Hepatocyte (in vitro differentiated cells): ENCODE data around the gene MPST. TPM values are rescaled to one million over a fixed set of nuclear protein-coding genes. Genes with fewer than 3 reads are reported as not detected.
"Not testable (repeated sequence)": the region's sequence is repeated elsewhere in the genome, so short reads cannot be mapped to it uniquely, and the experiment has no call there.

Experiments used
- DNase-seq: peaks from one replicate; pipeline ENCODE4 v3.0.0-alpha.2; 2016; ENCODE audit warnings: low spot score
- H2AFZ ChIP-seq: fragments of 200-600 bp; sonication (generic); 2 replicates; pipeline ENCODE4 v1.6.0; 2016; ENCODE audit warnings: antibody characterized with exemption, mild to moderate bottlenecking
- H3K27ac ChIP-seq: fragments of 200-600 bp; sonication (generic); 2 replicates; pipeline ENCODE4 v1.5.1; 2016; ENCODE audit warnings: mild to moderate bottlenecking
- H3K27me3 ChIP-seq: fragments of 200-600 bp; sonication (generic); 2 replicates; pipeline ENCODE4 v1.6.1; 2016
- H3K36me3 ChIP-seq: fragments of 200-600 bp; sonication (generic); replicated peaks from 2 replicates; pipeline ENCODE4 v1.5.1; 2016; ENCODE audit warnings: low read depth; ENCODE audit not compliant: insufficient read depth
- H3K4me1 ChIP-seq: fragments of 200-600 bp; sonication (generic); 2 replicates; pipeline ENCODE4 v1.5.1; 2016; ENCODE audit warnings: mild to moderate bottlenecking, moderate library complexity; ENCODE audit not compliant: insufficient read depth
- H3K4me2 ChIP-seq: fragments of 200-600 bp; sonication (generic); 2 replicates; pipeline ENCODE4 v1.6.0; 2016
- H3K4me3 ChIP-seq: fragments of 200-600 bp; sonication (generic); 2 replicates; pipeline ENCODE4 v1.5.1; 2016; ENCODE audit warnings: mild to moderate bottlenecking
- H3K79me2 ChIP-seq: fragments of 200-600 bp; sonication (generic); 2 replicates; pipeline ENCODE4 v1.6.0; 2017; ENCODE audit warnings: mild to moderate bottlenecking
- H3K9me2 ChIP-seq: fragments of 200-600 bp; sonication (generic); replicated peaks from 2 replicates; pipeline ENCODE4 v1.6.0; 2017; ENCODE audit warnings: mild to moderate bottlenecking; ENCODE audit not compliant: insufficient read depth
- H3K9me3 ChIP-seq: fragments of 200-600 bp; sonication (generic); 2 replicates; pipeline ENCODE4 v1.5.1; 2016; ENCODE audit warnings: low read depth, mild to moderate bottlenecking
- H4K20me1 ChIP-seq: fragments of 200-600 bp; sonication (generic); 2 replicates; pipeline ENCODE4 v1.6.0; 2016; ENCODE audit warnings: mild to moderate bottlenecking; ENCODE audit not compliant: insufficient read depth, poor library complexity, severe bottlenecking
- CTCF ChIP-seq: fragments of 200-600 bp; sonication (generic); IDR thresholded peaks from 2 replicates; pipeline ENCODE4 v1.5.1; 2016; ENCODE audit warnings: antibody characterized with exemption, mild to moderate bottlenecking; ENCODE audit not compliant: poor library complexity
- EZH2 ChIP-seq: fragments of 200-600 bp; sonication (generic); IDR thresholded peaks from 2 replicates; pipeline ENCODE4 v1.6.1; 2016; ENCODE audit warnings: antibody characterized with exemption, mild to moderate bottlenecking, borderline replicate concordance
- EZH2phosphoT487 ChIP-seq: fragments of 200-600 bp; sonication (generic); IDR thresholded peaks from one replicate; pipeline ENCODE4 v1.6.1; 2018; ENCODE audit warnings: antibody characterized with exemption, mild to moderate bottlenecking, low read depth, moderate library complexity; ENCODE audit not compliant: unreplicated experiment, severe bottlenecking
- WGBS: methylation state at CpG from one replicate; pipeline ENCODE4 v1.1.6; 2016; ENCODE audit warnings: low lambda C conversion rate; ENCODE audit errors: missing lambda C conversion rate; 5-methylcytosine and 5-hydroxymethylcytosine counted together
- polyA plus RNA-seq: library from polyadenylated mRNA; unstranded; fragments of >200 nt; fragmentation: Nextera tagmentation; extraction: Ambion mirVana; gene quantifications from 2 replicates; pipeline ENCODE4 v1.2.1, GENCODE V29; 2016
- total RNA-seq: library from RNA; depleted of rRNA; stranded (reverse); fragments of >200 nt; gene quantifications from 2 replicates; pipeline ENCODE4 v1.2.3, GENCODE V29; 2014

The MPST gene
- total and polyA plus RNA-seq, 2 experiments from 2014 or later = 136 to 193 TPM

GRCh38 chr22:37069319-37069718 is 49.8 kb downstream of the MPST start:
- Histone ChIP-seq H3K4me1 (peaks cover 6% of the 10 kb centered on the region), H3K79me2 (no peaks in the 10 kb centered on the region), H2AFZ (no peak overlapping the region), H3K36me3 (no peaks in the 10 kb centered on the region), H3K27ac (no peak overlapping the region), H4K20me1 (no peaks in the 10 kb centered on the region), H3K9me3 (no peaks in the 10 kb centered on the region), H3K4me3 (no peak overlapping the region), H3K9me2 (no peaks in the 10 kb centered on the region), H3K27me3 (peaks cover 26% of the 10 kb centered on the region), H3K4me2 (peak overlapping the region; percentile 62)
- 75% methylated on average over 7 of the region's 11 CpGs for WGBS
- no peak for DNase-seq
- TF ChIP-seq EZH2 (no peak), EZH2phosphoT487 (no peak), CTCF (no peak)

GRCh38 chr22:37069719-37070118 is 50.2 kb downstream of the MPST start:
- Histone ChIP-seq H2AFZ (no peak overlapping the region), H3K9me2 (no peaks in the 10 kb centered on the region), H4K20me1 (no peaks in the 10 kb centered on the region), H3K4me2 (no peak overlapping the region), H3K27me3 (peaks cover 26% of the 10 kb centered on the region), H3K4me3 (no peak overlapping the region), H3K36me3 (no peaks in the 10 kb centered on the region), H3K9me3 (no peaks in the 10 kb centered on the region), H3K4me1 (peaks cover 6% of the 10 kb centered on the region), H3K79me2 (no peaks in the 10 kb centered on the region), H3K27ac (no peak overlapping the region)
- DNase-seq = no peak
- no peak for TF ChIP-seq EZH2
- TF ChIP-seq EZH2phosphoT487 = no peak
- 90% methylated on average over 8 of the region's 9 CpGs for WGBS

- no peak for TF ChIP-seq CTCF
- TF ChIP-seq EZH2phosphoT487 = no peak
- no peak for TF ChIP-seq EZH2
- no peak for DNase-seq
- Histone ChIP-seq H3K9me3 (no peaks in the 10 kb centered on the region), H2AFZ (no peak overlapping the region), H3K79me2 (no peaks in the 10 kb centered on the region), H3K4me3 (no peak overlapping the region), H3K4me2 (no peak overlapping the region), H3K4me1 (peaks cover 6% of the 10 kb centered on the region), H3K27me3 (peaks cover 26% of the 10 kb centered on the region), H3K36me3 (no peaks in the 10 kb centered on the region), H3K27ac (no peak overlapping the region), H3K9me2 (no peaks in the 10 kb centered on the region), H4K20me1 (no peaks in the 10 kb centered on the region)
- 86% methylated on average over 8 of the region's 8 CpGs for WGBS
Observed at GRCh38 chr22:37070334-37070733, 50.8 kb downstream of the MPST start.

GRCh38 chr22:37070744-37071143 is 51.2 kb downstream of the MPST start:
- H3K79me2 ChIP-seq = no peaks in the 10 kb centered on the region
- H4K20me1 ChIP-seq = no peaks in the 10 kb centered on the region
- H3K4me2 ChIP-seq = no peak overlapping the region
- no peaks in the 10 kb centered on the region for H3K36me3 ChIP-seq
- H3K4me1 ChIP-seq = peaks cover 6% of the 10 kb centered on the region
- H2AFZ ChIP-seq = no peak overlapping the region
- H3K4me3 ChIP-seq = no peak overlapping the region
- no peaks in the 10 kb centered on the region for H3K9me2 ChIP-seq
- H3K9me3 ChIP-seq = no peaks in the 10 kb centered on the region
- 69% methylated on average over 7 of the region's 9 CpGs for WGBS
- no peak overlapping the region for H3K27ac ChIP-seq
- TF ChIP-seq EZH2phosphoT487 = no peak
- no peak for TF ChIP-seq EZH2
- no peak for TF ChIP-seq CTCF
- DNase-seq = no peak
- peaks cover 26% of the 10 kb centered on the region for H3K27me3 ChIP-seq

GRCh38 chr22:37071850-37072592 is 52.5 kb downstream of the MPST start:
- H3K79me2 ChIP-seq, H3K9me3 ChIP-seq, H3K27ac ChIP-seq, DNase-seq, H3K9me2 ChIP-seq, H3K36me3 ChIP-seq, H4K20me1 ChIP-seq, H3K4me1 ChIP-seq, H3K4me2 ChIP-seq, H3K4me3 ChIP-seq, H2AFZ ChIP-seq: not testable (repeated sequence)
- peaks cover 26% of the 10 kb centered on the region for H3K27me3 ChIP-seq
- WGBS = 98% methylated on average over 5 of the region's 5 CpGs
